Left ventricle myocardium inferior (tissue), 1 donor: ENCODE results near the gene ABLIM2. TPM values are rescaled to one million over a fixed set of nuclear protein-coding genes. Genes with fewer than 3 reads are reported as not detected.

ENCODE experiments used
- DNase-seq: peaks from one replicate; pipeline ENCODE4 v3.0.0-alpha.2; 2020
- H3K27ac ChIP-seq: fragments of 200-600 bp; replicated peaks from 2 replicates; pipeline ENCODE4 v1.8.0; 2021
- H3K27me3 ChIP-seq: fragments of 200-600 bp; 2 replicates; pipeline ENCODE4 v1.8.0; 2021; ENCODE audit warnings: low read depth
- H3K36me3 ChIP-seq: fragments of 200-600 bp; 2 replicates; pipeline ENCODE4 v1.8.0; 2021
- H3K4me1 ChIP-seq: fragments of 200-600 bp; 2 replicates; pipeline ENCODE4 v1.8.0; 2021
- H3K4me3 ChIP-seq: fragments of 200-600 bp; 2 replicates; pipeline ENCODE4 v1.8.0; 2021; ENCODE audit warnings: mild to moderate bottlenecking, moderate library complexity
- H3K9me3 ChIP-seq: fragments of 200-600 bp; replicated peaks from 2 replicates; pipeline ENCODE4 v1.8.0; 2021
- CTCF ChIP-seq: fragments of 200-600 bp; IDR thresholded peaks from 2 replicates; pipeline ENCODE4 v1.8.0; 2021; ENCODE audit warnings: antibody characterized with exemption, mild to moderate bottlenecking, borderline replicate concordance
- intact Hi-C: fragments of 100-400 bp; cut with micrococcal nuclease; formaldehyde crosslinking; loops from one replicate; pipeline ENCODE4 v1.11.0; 2022
- total RNA-seq: library from RNA; stranded (reverse); fragmentation: NEBNext Ultra II Directional; extraction: Animal tissue kit (Norgen Biotek cat#: 25700); gene quantifications from one replicate; pipeline ENCODE4 v1.2.1, GENCODE V29; 2021
- donor health status: DM: no; HTN: yes; CAD: no; lungs with severe emphysema.

Gene ABLIM2
- total RNA-seq, 1 donor from 2014 or later = 43.5 TPM

GRCh38 chr4:8122746-8123145, 35.9 kb downstream of the ABLIM2 start:
- peaks cover 24% of the 10 kb centered on the region for H3K4me1 ChIP-seq
- no peak for DNase-seq
- H3K27ac ChIP-seq = no peak overlapping the region
- no peaks in the 10 kb centered on the region for H3K9me3 ChIP-seq
- H3K4me3 ChIP-seq = no peak overlapping the region
- intact Hi-C loops = no loop called here
- TF ChIP-seq CTCF = no peak
- H3K27me3 ChIP-seq = no peaks in the 10 kb centered on the region
- no peaks in the 10 kb centered on the region for H3K36me3 ChIP-seq

- no peak for TF ChIP-seq CTCF
- no peak overlapping the region for H3K27ac ChIP-seq
- no peaks in the 10 kb centered on the region for H3K36me3 ChIP-seq
- H3K9me3 ChIP-seq = no peaks in the 10 kb centered on the region
- H3K4me1 ChIP-seq = peaks cover 37% of the 10 kb centered on the region
- intact Hi-C loops = no loop called here
- no peak overlapping the region for H3K4me3 ChIP-seq
- DNase-seq = no peak
- no peaks in the 10 kb centered on the region for H3K27me3 ChIP-seq
Observed at GRCh38 chr4:8121292-8122015, 37.2 kb downstream of the ABLIM2 start.

GRCh38 chr4:8120501-8120900, 38.1 kb downstream of the ABLIM2 start:
- Histone ChIP-seq H3K27ac (no peak overlapping the region), H3K36me3 (no peaks in the 10 kb centered on the region), H3K27me3 (no peaks in the 10 kb centered on the region), H3K9me3 (no peaks in the 10 kb centered on the region), H3K4me1 (peaks cover 37% of the 10 kb centered on the region), H3K4me3 (no peak overlapping the region)
- DNase-seq = no peak
- intact Hi-C loops = no loop called here
- no peak for TF ChIP-seq CTCF

- no peak for TF ChIP-seq CTCF
- H3K9me3 ChIP-seq = no peaks in the 10 kb centered on the region
- no peaks in the 10 kb centered on the region for H3K36me3 ChIP-seq
- intact Hi-C loops = no loop called here
- H3K27ac ChIP-seq = no peak overlapping the region
- no peaks in the 10 kb centered on the region for H3K27me3 ChIP-seq
- H3K4me1 ChIP-seq = peaks cover 43% of the 10 kb centered on the region
- no peak overlapping the region for H3K4me3 ChIP-seq
- DNase-seq = no peak
Observed at GRCh38 chr4:8119877-8120276, 38.7 kb downstream of the ABLIM2 start.

GRCh38 chr4:8118531-8118930, 40.1 kb downstream of the ABLIM2 start:
- intact Hi-C loops = no loop called here
- no peak for DNase-seq

More at GRCh38 chr4:8118531-8118930, 40.1 kb downstream of the ABLIM2 start:
- Histone ChIP-seq H3K27me3 (no peaks in the 10 kb centered on the region), H3K36me3 (no peaks in the 10 kb centered on the region), H3K9me3 (no peaks in the 10 kb centered on the region), H3K4me3 (no peak overlapping the region), H3K4me1 (peaks cover 51% of the 10 kb centered on the region), H3K27ac (peak overlapping the region; percentile 37)
- TF ChIP-seq CTCF = no peak
